K562 (cell line): Measurements from ENCODE around the gene CSNK1D. TPM values are rescaled to one million over a fixed set of nuclear protein-coding genes. Genes with fewer than 3 reads are reported as not detected.

Experiments
- E2F6 ChIP-seq, 2 experiments: IDR thresholded peaks; 2 replicates each; pipeline ENCODE4 v1.6.1; 2011; ENCODE audit warnings: borderline replicate concordance in 1 of 2, control low read depth in 1 of 2, low read depth in 1 of 2, low read length in 1 of 2, mild to moderate bottlenecking in 1 of 2, mixed read lengths in 1 of 2, moderate library complexity in 1 of 2; ENCODE audit not compliant: insufficient read depth in 1 of 2, insufficient read length in 1 of 2, poor library complexity in 1 of 2, severe bottlenecking in 1 of 2; ENCODE audit errors: extremely low read depth in 1 of 2
- EP400 ChIP-seq: fragments of 450-650 bp; IDR thresholded peaks from 2 replicates; pipeline ENCODE4 v1.6.1; 2017; ENCODE audit warnings: antibody characterized with exemption, mild to moderate bottlenecking, moderate library complexity
- HMGN3 ChIP-seq: IDR thresholded peaks from 2 replicates; pipeline ENCODE4 v1.6.1; 2011; ENCODE audit warnings: borderline replicate concordance, low read depth, mild to moderate bottlenecking, mixed read lengths, low read length; ENCODE audit not compliant: insufficient read length; ENCODE audit errors: extremely low read depth
- MBD2 ChIP-seq: sonication (generic); IDR thresholded peaks from 2 replicates; pipeline ENCODE4 v1.6.1; 2016; ENCODE audit warnings: low read depth, borderline replicate concordance
- NR3C1 ChIP-seq: sonication (generic); formaldehyde crosslinking; IDR thresholded peaks from 2 replicates; pipeline ENCODE4 v1.8.1; 2022; ENCODE audit warnings: missing genetic modification reagents
- RAD51 ChIP-seq: fragments of 450-650 bp; IDR thresholded peaks from 2 replicates; pipeline ENCODE4 v1.7.1; 2016; ENCODE audit warnings: low read depth, mild to moderate bottlenecking, borderline replicate concordance
- WHSC1 ChIP-seq: IDR thresholded peaks from one replicate; pipeline ENCODE4 v1.6.1; 2012; ENCODE audit warnings: low read length, control low read depth, inconsistent platforms
- ZNF224 ChIP-seq: sonication (generic); formaldehyde crosslinking; IDR thresholded peaks from 2 replicates; pipeline ENCODE4 v1.8.0; 2022; ENCODE audit warnings: mild to moderate bottlenecking, missing genetic modification reagents
- ZZZ3 ChIP-seq: fragments of 450-650 bp; IDR thresholded peaks from 2 replicates; pipeline ENCODE4 v1.6.1; 2016; ENCODE audit warnings: antibody characterized with exemption, mild to moderate bottlenecking, moderate library complexity
- polyA plus RNA-seq, 8 experiments: library from polyadenylated mRNA; depleted of rRNA in 4 of 8; stranded (reverse) in 5 of 8; unstranded in 3 of 8; fragments of >200 nt; fragmentation: Nextera tagmentation in 2 of 8; fragmentation: Illumina TruSeq in 1 of 8; extraction: Ambion mirVana in 2 of 8; extraction: Trizol in 1 of 8; gene quantifications; 2 replicates each; pipeline versions ENCODE4 v1.2.1 to v1.2.3, GENCODE V29; 2011 to 2014; ENCODE audit warnings: inconsistent platforms in 1 of 8, missing spikeins in 1 of 8
- total RNA-seq, 7 experiments: library from RNA; depleted of rRNA in 6 of 7; stranded (reverse); fragments of >200 nt in 6 of 7; fragmentation: Illumina TruSeq in 2 of 7; extraction: Trizol in 2 of 7; gene quantifications; 2 replicates each; pipeline versions ENCODE4 v1.2.1 to v1.2.3, GENCODE V29; 2011 to 2021; ENCODE audit warnings: low replicate concordance in 1 of 7
- TF ChIP-seq, protein P1 (sequence below): sonication (generic); formaldehyde crosslinking; IDR thresholded peaks from 2 replicates; pipeline ENCODE4 v1.8.0; 2022; ENCODE audit warnings: mild to moderate bottlenecking, missing genetic modification reagents
- TF ChIP-seq, protein P2 (sequence below): sonication (generic); formaldehyde crosslinking; IDR thresholded peaks from 2 replicates; pipeline ENCODE4 v1.9.0; 2022; ENCODE audit warnings: mild to moderate bottlenecking, missing genetic modification reagents
- TF ChIP-seq, protein P3 (sequence below): fragments of 450-650 bp; IDR thresholded peaks from 2 replicates; pipeline ENCODE4 v1.6.1; 2017; ENCODE audit warnings: mild to moderate bottlenecking, moderate library complexity
- TF ChIP-seq, protein P4 (sequence below): fragments of 250-450 bp; sonication (Bioruptor Pico); IDR thresholded peaks from 2 replicates; pipeline ENCODE4 v1.5.0; 2021
- TF ChIP-seq, protein P5 (sequence below): fragments of 250-450 bp; sonication (Bioruptor Pico); IDR thresholded peaks from 2 replicates; pipeline ENCODE4 v1.8.0; 2022; ENCODE audit warnings: inconsistent platforms
- TF ChIP-seq, protein P6 (sequence below): sonication (generic); formaldehyde crosslinking; IDR thresholded peaks from 2 replicates; pipeline ENCODE4 v1.8.1; 2023; ENCODE audit warnings: mild to moderate bottlenecking, missing genetic modification reagents

CSNK1D gene
- total and polyA plus RNA-seq, 9 of the 15 experiments (the other 6 are each of a cell fraction or from before 2014, with no cell fraction given) = 6.5 to 133 (median 41.3) TPM

GRCh38 chr17:82201498-82201910 is 72.0 kb downstream of the CSNK1D start (continued):
- TF ChIP-seq RAD51 = no peak
- TF ChIP-seq, protein P1, sequence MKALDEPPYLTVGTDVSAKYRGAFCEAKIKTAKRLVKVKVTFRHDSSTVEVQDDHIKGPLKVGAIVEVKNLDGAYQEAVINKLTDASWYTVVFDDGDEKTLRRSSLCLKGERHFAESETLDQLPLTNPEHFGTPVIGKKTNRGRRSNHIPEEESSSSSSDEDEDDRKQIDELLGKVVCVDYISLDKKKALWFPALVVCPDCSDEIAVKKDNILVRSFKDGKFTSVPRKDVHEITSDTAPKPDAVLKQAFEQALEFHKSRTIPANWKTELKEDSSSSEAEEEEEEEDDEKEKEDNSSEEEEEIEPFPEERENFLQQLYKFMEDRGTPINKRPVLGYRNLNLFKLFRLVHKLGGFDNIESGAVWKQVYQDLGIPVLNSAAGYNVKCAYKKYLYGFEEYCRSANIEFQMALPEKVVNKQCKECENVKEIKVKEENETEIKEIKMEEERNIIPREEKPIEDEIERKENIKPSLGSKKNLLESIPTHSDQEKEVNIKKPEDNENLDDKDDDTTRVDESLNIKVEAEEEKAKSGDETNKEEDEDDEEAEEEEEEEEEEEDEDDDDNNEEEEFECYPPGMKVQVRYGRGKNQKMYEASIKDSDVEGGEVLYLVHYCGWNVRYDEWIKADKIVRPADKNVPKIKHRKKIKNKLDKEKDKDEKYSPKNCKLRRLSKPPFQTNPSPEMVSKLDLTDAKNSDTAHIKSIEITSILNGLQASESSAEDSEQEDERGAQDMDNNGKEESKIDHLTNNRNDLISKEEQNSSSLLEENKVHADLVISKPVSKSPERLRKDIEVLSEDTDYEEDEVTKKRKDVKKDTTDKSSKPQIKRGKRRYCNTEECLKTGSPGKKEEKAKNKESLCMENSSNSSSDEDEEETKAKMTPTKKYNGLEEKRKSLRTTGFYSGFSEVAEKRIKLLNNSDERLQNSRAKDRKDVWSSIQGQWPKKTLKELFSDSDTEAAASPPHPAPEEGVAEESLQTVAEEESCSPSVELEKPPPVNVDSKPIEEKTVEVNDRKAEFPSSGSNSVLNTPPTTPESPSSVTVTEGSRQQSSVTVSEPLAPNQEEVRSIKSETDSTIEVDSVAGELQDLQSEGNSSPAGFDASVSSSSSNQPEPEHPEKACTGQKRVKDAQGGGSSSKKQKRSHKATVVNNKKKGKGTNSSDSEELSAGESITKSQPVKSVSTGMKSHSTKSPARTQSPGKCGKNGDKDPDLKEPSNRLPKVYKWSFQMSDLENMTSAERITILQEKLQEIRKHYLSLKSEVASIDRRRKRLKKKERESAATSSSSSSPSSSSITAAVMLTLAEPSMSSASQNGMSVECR (CRISPR knock-in tag) = no peak
- TF ChIP-seq HMGN3 = no peak
- TF ChIP-seq, protein P2, sequence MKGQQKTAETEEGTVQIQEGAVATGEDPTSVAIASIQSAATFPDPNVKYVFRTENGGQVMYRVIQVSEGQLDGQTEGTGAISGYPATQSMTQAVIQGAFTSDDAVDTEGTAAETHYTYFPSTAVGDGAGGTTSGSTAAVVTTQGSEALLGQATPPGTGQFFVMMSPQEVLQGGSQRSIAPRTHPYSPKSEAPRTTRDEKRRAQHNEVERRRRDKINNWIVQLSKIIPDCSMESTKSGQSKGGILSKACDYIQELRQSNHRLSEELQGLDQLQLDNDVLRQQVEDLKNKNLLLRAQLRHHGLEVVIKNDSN (CRISPR knock-in tag) = no peak
- TF ChIP-seq, protein P3, sequence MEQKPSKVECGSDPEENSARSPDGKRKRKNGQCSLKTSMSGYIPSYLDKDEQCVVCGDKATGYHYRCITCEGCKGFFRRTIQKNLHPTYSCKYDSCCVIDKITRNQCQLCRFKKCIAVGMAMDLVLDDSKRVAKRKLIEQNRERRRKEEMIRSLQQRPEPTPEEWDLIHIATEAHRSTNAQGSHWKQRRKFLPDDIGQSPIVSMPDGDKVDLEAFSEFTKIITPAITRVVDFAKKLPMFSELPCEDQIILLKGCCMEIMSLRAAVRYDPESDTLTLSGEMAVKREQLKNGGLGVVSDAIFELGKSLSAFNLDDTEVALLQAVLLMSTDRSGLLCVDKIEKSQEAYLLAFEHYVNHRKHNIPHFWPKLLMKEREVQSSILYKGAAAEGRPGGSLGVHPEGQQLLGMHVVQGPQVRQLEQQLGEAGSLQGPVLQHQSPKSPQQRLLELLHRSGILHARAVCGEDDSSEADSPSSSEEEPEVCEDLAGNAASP = no peak
- TF ChIP-seq, protein P4, sequence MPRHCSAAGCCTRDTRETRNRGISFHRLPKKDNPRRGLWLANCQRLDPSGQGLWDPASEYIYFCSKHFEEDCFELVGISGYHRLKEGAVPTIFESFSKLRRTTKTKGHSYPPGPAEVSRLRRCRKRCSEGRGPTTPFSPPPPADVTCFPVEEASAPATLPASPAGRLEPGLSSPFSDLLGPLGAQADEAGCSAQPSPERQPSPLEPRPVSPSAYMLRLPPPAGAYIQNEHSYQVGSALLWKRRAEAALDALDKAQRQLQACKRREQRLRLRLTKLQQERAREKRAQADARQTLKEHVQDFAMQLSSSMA (CRISPR knock-in tag) = no peak
- TF ChIP-seq, protein P5, sequence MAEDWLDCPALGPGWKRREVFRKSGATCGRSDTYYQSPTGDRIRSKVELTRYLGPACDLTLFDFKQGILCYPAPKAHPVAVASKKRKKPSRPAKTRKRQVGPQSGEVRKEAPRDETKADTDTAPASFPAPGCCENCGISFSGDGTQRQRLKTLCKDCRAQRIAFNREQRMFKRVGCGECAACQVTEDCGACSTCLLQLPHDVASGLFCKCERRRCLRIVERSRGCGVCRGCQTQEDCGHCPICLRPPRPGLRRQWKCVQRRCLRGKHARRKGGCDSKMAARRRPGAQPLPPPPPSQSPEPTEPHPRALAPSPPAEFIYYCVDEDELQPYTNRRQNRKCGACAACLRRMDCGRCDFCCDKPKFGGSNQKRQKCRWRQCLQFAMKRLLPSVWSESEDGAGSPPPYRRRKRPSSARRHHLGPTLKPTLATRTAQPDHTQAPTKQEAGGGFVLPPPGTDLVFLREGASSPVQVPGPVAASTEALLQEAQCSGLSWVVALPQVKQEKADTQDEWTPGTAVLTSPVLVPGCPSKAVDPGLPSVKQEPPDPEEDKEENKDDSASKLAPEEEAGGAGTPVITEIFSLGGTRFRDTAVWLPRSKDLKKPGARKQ (CRISPR knock-in tag) = no peak
- TF ChIP-seq E2F6 (IDR thresholded peaks at IDR 0.05; ENCODE audit: borderline replicate concordance in 1 of 2, extremely low read depth in 1 of 2, insufficient read depth in 1 of 2, insufficient read length in 1 of 2, low read depth in 1 of 2, low read length in 1 of 2, poor library complexity in 1 of 2, severe bottlenecking in 1 of 2) = peak in 1 of 2 experiments; percentile 23
- no peak for TF ChIP-seq ZNF224 (CRISPR knock-in tag)
- TF ChIP-seq, protein P6, sequence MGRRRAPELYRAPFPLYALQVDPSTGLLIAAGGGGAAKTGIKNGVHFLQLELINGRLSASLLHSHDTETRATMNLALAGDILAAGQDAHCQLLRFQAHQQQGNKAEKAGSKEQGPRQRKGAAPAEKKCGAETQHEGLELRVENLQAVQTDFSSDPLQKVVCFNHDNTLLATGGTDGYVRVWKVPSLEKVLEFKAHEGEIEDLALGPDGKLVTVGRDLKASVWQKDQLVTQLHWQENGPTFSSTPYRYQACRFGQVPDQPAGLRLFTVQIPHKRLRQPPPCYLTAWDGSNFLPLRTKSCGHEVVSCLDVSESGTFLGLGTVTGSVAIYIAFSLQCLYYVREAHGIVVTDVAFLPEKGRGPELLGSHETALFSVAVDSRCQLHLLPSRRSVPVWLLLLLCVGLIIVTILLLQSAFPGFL = no peak
- no peak for TF ChIP-seq MBD2
- no peak for TF ChIP-seq EP400
- TF ChIP-seq ZZZ3 = no peak
- TF ChIP-seq WHSC1 = peak; percentile 93
- TF ChIP-seq NR3C1 (CRISPR knock-in tag) = no peak
